PFSK-1 (cell line): ENCODE data around the gene CHD6.

Source experiments
- FOXP2 ChIP-seq: optimal IDR thresholded peaks from 2 replicates; pipeline ENCODE3; 2011; ENCODE audit warnings: borderline replicate concordance, control low read depth, inconsistent platforms; ENCODE audit not compliant: insufficient read depth; ENCODE audit errors: extremely low read length, extremely low read depth
- POLR2AphosphoS5 ChIP-seq: IDR thresholded peaks from 2 replicates; pipeline ENCODE4 v1.6.1; 2012; ENCODE audit warnings: low read depth, mild to moderate bottlenecking, control low read depth, low read length, moderate library complexity
- REST ChIP-seq, 2 experiments: IDR thresholded peaks; 2 replicates each; pipeline versions ENCODE4 v1.6.1 to v1.8.0; 2011 to 2012; ENCODE audit warnings: low read depth in 2 of 2, low read length in 2 of 2, control low read depth in 1 of 2, inconsistent platforms in 1 of 2, mild to moderate bottlenecking in 1 of 2, moderate library complexity in 1 of 2; ENCODE audit not compliant: insufficient read depth in 1 of 2
- SIN3A ChIP-seq: IDR thresholded peaks from 2 replicates; pipeline ENCODE4 v1.6.1; 2012; ENCODE audit warnings: mild to moderate bottlenecking, low read length, moderate library complexity, borderline replicate concordance; ENCODE audit not compliant: insufficient read depth
- TAF1 ChIP-seq: IDR thresholded peaks from 2 replicates; pipeline ENCODE4 v1.6.1; 2012; ENCODE audit warnings: low read length, control low read depth, borderline replicate concordance; ENCODE audit not compliant: insufficient read depth

- TF ChIP-seq REST (IDR thresholded peaks at IDR 0.05; ENCODE audit: insufficient read depth in 1 of 2, low read depth in 2 of 2, low read length in 2 of 2), result no peak
- no peak for TF ChIP-seq POLR2AphosphoS5
- no peak for TF ChIP-seq SIN3A
- no peak for TF ChIP-seq TAF1
- no peak for TF ChIP-seq FOXP2
Observed at GRCh38 chr20:41532935-41533334, 85.2 kb downstream of the CHD6 start.
